NCI-H460 (cell line): ENCODE data around the gene FOXN3. TPM values are rescaled to one million over a fixed set of nuclear protein-coding genes. Genes with fewer than 3 reads are reported as not detected.
"Not testable (repeated sequence)": the region's sequence is repeated elsewhere in the genome, so short reads cannot be mapped to it uniquely, and the experiment has no call there.

ENCODE experiments used
- DNase-seq: peaks from one replicate; pipeline ENCODE4 v3.0.0-alpha.2; 2016; ENCODE audit warnings: low read depth; ENCODE audit errors: extremely low read depth
- total RNA-seq: library from RNA; depleted of rRNA; stranded (reverse); fragments of >200 nt; shearing (Covaris generic); gene quantifications from 2 replicates; pipeline ENCODE4 v1.2.3, GENCODE V29; 2014

The FOXN3 gene
- total RNA-seq, 1 experiment from 2014 or later = 7.9 TPM

DNA sequence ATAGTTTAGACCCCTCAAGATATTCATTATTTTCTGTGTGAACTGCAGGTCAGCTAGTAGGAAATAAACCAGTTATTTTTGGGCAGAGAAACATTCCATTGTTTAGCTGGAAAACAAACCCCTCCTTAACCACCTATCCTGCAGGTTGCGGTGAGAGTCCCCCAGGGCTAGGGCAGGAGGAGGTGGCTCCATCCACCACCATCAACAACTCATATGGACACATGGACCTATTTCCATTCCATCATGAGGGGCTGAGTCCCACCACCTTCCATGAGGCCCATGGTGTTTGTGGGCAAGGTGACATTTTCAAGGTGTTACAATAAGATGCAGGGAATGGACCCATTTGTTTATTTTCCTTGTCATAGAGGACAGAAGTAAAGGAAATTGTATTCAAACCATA, 160.1 kb downstream of the FOXN3 start:
- DNase-seq = no peak

DNA sequence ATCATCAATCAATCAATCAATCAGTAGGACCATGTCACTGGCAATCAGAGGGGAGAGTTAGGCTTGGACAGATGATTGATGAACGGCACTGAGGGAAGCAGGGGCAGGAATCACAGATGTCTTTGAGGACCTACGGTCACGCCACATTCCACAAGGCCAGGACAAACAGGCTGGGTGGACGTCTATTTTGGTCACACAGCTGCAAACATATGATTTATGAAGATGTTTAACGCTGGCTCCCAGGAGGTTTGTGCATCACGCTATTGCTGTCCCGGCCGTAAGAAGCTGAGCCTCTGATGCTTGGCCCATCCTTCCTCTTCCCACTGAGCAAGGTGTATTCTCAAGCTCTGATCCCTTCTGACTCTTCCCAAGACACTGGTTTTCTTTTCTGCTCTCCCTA, 160.8 kb downstream of the FOXN3 start:
- no peak for DNase-seq

GRCh38 chr14:89255852-89256251, 161.2 kb downstream of the FOXN3 start:
- DNase-seq = no peak

DNA sequence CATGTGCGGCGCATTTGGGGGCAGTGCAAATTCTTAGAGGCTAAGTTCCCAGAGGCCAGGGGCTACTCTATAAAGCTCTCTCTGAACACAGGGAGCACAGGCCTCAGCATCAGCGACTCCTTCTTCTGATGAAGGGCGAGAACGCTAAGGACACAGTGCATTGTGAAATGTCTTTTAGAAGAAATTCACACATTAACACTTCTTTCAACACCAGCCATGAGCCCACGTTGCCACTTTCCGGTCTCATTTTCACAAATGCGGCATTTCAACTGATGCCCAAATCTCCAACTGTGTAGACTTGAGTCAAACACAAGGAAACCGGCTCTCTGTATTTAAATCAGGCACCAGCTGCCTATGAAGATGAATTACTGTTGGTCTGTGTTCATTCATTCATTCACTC, 162.0 kb downstream of the FOXN3 start:
- no peak for DNase-seq

- DNase-seq = no peak
Observed at GRCh38 chr14:89254166-89254909, 162.7 kb downstream of the FOXN3 start.

DNA sequence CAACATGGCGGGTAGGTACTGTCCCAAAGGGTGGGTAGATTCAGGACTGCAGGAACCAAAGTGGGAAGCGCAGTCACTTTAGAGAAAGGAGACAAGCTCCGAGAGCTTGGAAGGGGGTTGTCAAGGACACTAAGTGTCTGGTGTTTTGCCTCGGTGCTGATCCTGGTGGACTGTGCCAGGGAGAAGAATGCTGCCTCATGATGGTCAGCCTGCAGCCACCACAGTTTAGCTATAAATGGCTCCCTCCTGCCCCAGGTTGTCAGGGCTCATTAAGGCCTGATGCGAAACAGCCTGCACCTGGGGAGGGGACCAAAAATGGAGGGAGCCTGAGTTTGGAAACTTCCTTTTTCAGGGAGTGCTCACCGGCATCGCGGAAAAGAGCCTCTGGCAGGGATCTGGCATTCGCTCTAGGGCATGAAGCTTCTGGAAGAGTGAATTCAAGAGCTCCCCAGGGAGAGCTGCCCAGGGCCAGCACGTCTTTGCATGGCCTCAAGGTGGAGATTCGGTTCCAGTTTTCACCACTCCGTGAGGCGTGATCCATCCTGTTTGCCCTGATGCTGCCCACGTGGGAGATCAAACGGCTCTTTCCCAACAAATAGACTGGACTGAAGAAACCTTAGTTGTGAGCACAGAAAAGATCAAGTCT, 164.0 kb downstream of the FOXN3 start:
- DNase-seq = no peak

DNA sequence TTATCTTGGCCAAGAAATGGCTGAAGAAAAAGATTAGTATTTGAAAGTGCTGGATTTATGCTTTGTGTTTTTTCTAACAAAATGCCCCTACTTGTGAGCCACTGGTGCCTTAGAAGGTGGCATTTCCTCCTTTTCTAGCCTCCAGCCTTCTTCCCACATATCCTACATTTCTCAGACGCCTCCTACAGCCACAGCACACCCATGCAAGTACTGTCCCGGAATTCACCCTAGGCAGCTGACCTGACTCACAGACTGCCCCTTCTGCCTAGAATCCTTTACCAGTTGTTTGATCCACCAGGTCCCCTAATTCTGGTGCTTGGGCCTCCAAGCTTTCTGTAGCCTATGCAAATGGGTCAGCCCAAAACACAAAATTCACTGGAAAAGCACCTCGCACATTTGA, 166.0 kb downstream of the FOXN3 start:
- no peak for DNase-seq

GRCh38 chr14:89250655-89250975, 166.4 kb downstream of the FOXN3 start:
- not testable (repeated sequence) for DNase-seq

DNA sequence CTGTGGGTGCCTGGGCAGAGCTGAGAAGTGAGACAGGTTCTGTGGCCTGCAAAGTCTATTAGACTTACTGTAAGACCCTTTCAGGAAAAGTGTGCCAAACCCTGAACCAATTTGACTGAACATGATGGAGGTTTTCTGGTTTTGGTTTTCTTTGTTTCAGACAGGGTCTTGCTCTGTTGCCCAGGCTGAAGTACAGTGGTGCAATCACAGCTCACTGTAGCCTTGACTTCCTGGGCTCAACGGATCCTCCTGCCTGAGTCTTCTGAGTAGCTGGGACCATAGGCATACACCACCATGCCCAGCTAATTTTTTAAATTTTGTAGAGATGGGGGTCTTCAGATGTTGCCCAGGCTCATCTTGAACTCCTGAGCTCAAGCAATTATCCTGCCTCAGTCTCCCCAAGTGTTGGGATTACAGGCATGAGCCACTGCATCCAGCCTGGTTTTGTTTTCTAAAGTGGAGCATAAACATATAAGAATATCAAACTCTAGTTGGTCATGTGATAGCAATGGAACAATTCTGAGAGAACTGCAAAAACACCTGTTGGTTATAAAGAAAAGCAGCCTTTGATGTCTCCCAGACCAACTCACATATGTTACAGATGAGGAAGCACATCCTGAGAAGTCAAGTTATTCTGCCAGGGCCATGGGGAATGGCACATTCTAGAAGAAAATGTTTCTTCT, 166.9 kb downstream of the FOXN3 start:
- DNase-seq = no peak

DNA sequence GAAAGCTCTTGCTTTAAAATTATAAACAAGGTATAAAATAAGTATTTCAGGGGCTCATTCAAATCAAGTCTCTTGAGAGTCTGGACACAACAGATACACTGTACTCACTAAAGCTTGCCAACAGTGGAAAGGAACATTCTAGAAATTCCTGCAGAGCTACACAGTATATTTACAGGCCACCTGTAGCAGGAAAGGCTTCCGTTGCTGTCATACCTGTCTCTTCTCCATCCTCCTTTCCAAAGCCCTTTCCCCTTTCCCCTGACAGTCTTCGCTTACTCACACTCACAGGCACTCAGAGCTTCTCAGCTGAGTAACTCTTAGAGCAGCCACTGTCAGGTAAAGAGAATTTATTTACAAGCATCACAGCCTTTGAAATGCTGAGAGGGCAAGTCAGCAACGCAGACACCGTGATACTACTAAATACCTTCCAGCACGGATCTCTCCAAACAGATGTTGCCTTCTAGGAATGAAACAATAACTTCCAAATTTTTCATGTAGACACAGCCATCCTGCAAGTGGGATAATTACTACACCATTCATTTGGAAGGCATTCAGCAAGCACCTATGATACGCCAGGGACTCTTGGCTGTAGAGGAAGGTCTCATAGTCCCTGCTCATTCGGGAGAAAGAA, 167.9 kb downstream of the FOXN3 start:
- DNase-seq = no peak

- DNase-seq = no peak
Observed at GRCh38 chr14:89248411-89249064, 168.5 kb downstream of the FOXN3 start.

GRCh38 chr14:89247457-89248122, 169.4 kb downstream of the FOXN3 start:
- no peak for DNase-seq

DNA sequence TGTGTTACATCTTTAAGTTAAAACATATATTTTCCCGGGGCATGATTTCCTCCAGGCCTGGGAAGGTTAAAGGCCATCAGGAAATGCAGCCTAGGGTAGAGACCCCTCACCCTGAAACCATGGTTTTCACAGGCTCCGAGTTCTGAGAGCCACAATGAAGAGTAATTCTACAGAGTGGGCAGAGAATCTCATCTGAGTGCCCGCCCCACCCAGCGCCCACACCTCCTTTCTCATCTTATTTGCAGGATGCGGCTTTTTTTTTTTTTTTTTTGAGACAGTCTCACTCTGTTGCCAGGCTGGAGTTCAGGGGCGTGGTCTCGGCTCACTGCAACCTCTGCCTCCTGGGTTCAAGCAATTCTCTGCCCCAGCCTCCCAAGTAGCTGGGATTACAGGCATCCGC, 170.7 kb downstream of the FOXN3 start:
- DNase-seq = no peak

- DNase-seq = no peak
Observed at GRCh38 chr14:89245802-89246201, 171.2 kb downstream of the FOXN3 start.

DNA sequence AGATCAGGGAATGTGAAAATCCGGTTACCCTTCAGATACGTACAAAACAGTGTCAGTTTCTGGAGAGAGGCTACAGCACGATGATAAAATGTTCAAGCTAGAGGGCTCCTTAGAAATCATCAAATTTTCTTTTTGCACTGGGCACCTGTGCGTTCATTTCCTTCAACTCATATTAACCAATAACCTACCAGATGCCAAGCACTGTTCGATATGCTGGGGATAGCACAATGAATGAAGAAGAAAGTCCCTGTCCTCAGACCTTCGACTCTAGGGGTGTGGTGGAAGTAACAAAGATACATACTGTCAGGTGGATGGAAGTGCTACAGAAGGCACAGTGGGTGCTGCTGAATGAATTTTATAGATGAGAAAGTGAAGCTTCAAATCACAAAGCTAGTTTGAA, 172.3 kb downstream of the FOXN3 start:
- no peak for DNase-seq

- DNase-seq = no peak
Observed at GRCh38 chr14:89243741-89244140, 173.3 kb downstream of the FOXN3 start.

- no peak for DNase-seq
Observed at GRCh38 chr14:89243286-89243685, 173.7 kb downstream of the FOXN3 start.

GRCh38 chr14:89242652-89243279, 174.3 kb downstream of the FOXN3 start:
- DNase-seq = no peak

- no peak for DNase-seq
Observed at GRCh38 chr14:89241934-89242651, 174.9 kb downstream of the FOXN3 start.
